ENCODE data around the gene ERCC4.

Gene ERCC4

DNA sequence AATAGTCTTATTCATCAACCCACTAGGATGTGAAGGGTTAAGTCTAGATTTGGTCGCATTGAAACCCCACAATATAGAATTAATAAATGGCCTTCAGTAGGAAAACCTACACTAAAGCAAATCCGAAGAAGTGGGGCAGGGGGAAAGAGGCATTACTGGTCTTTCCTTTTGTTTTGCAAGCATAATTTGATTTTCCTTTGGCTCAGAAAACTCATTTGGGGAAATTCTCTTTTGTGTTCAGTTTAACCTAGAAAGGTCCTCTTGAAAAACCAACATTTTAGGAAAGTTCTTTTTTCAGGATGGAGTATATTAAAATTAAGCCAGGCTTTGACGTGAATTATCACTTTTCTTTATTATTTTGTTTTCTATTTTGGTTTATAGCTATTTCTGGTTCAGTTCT lies 31.7 kb downstream of the ERCC4 start:
- no peak for DNase-seq

DNA sequence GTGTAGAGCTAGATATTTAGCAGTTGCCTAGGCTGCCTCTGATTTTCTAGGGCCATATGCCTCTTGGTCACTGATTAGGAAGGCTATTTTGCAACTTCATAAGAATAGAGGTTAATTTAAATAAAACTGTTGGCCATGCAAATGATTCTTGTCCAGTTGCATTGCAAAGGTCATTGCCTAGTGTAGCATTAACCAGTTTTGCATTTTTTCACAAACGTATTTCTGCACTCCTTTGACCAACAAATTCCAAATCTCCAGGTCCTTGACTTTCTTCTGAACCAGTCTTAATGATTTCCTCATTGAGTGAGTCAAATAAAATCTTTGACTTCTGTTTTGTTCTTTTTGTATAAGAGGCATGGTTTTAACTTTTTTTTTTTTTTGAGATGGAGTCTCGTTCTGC lies 33.5 kb downstream of the ERCC4 start:
- no peak for DNase-seq

- DNase-seq: no peak
Observed at GRCh38 chr16:13956635-13957196, 36.8 kb downstream of the ERCC4 start.

GRCh38 chr16:13957197-13958078 lies 37.5 kb downstream of the ERCC4 start:
- peak; percentile 95 for DNase-seq

GRCh38 chr16:13958474-13958873 lies 38.5 kb downstream of the ERCC4 start:
- no peak for DNase-seq

- no peak for DNase-seq
Observed at GRCh38 chr16:13959626-13960025, 39.7 kb downstream of the ERCC4 start.

GRCh38 chr16:13961099-13961811 lies 41.3 kb downstream of the ERCC4 start:
- no peak for DNase-seq

GRCh38 chr16:13962232-13962631 lies 42.3 kb downstream of the ERCC4 start:
- DNase-seq: no peak

DNA sequence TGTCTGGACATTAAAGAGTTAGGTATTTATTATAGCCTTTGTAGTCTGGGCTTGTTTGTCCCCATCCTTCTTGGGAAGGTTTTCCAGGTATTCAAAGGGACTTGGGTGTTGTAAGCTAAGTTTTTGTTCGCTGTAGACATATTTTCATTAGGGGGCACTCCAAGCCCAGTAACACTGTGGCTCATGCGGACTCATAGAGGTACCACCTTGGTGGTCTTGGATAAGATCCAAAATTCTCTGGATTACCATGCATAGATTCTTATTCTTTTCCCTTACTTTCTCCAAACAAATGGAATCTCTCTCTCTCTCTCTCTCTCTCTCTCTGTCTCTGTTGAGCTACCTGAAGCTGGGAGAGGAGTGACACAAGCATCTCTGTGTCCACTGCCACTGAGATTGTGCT lies 48.9 kb downstream of the ERCC4 start:
- DNase-seq: no peak

DNA sequence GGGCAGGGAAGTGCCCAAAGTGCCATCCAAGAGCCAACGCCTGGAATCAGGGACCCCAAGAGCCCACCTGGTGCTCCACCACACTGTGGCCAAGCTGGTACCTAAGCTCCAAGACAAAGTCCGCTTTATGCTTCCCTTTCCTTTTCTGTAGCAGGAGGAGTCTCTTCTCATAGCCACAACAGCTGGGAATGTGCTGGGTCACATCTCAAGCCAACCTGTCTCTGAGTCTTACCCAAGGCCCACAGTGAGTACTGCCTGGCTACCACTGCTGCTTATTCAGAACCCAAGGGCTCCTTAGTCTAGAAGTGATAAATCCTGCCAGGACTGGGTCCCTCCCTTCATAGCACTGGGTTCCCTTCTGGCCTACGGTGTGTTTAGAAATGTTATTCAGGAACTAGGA lies 49.8 kb downstream of the ERCC4 start:
- no peak for DNase-seq

DNA sequence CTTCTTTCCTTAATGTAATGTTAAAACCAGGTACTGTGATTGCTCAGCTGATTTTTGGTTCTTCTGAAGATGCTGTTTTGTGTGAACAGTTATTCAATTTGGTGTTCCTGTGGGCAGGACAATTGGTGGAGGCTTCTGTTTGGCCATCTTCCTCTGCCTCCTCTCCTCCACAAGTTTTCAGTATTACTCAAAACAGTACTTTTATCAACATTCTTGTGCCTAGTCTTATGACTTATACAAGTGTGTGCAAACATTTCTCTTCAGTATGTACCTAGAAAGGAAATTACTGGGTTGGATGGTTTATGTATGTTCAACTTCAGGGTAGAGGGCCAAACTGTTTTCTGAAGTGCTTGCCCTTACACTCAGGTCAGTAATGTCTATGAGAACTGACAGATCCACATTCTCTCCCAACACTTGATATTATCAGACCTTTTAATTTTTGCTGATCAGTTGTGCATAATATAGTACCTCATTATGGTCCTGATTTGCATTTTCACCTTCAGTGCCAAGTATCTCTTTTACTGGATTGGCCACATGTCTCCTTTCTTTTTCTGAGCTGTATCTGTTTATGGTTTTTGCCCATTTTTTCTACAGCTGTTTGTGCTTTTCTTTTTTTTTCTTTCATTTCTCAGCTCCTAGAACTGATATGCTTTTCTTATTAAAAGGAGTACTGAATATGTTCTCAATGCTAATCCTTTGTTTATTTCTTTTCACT lies 50.9 kb downstream of the ERCC4 start:
- DNase-seq: no peak

DNA sequence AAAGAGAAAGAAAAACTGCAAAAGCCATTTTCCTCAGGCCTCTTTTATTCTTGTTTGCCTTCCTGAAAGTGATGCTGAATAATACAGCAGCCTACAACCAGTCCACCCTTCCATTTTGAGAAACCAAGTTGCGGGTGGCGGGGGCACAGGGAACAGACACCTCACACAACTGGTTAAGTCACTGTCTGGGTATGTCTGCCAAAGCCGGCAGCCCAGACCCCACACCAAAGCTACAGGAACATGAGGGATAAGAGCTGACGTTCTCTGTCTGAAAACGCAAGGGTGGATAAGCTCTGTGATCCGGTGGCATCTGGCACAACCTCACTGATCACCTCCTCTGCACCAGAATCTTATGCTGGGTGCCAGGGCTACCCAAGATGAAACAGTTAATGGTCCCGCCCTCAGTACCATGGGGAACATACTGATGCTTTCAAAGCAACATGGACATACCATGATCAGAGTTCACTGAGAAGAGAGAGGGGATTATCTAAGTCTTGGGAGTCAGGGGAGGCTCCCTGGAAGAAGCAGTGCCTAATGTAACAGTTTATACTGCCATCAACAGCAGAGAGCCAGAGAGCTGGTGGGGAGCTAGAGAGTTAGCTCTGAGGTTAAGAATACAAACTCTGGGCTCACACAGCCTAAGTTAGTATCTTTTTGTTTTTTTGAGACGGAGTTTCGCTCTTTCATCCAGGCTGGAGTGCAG lies 53.5 kb downstream of the ERCC4 start:
- no peak for DNase-seq

DNA sequence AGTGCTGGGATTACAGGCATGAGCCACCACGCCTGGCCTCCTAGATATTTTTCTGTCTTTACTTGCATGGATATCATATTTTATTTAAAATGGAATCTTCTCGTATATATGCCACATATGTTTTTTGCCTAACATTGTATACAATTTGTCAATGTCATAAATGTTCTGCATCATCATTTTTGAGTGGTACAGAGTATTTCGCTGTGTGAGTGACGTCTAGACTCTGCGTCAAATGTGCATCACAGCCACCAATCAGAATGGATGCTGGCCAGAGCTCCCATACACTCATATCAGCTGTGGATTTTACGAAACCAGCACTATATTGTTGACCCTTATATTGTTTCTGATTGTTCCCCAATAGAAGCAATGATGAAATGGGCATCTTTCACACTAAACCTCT lies 57.2 kb downstream of the ERCC4 start:
- no peak for DNase-seq

DNA sequence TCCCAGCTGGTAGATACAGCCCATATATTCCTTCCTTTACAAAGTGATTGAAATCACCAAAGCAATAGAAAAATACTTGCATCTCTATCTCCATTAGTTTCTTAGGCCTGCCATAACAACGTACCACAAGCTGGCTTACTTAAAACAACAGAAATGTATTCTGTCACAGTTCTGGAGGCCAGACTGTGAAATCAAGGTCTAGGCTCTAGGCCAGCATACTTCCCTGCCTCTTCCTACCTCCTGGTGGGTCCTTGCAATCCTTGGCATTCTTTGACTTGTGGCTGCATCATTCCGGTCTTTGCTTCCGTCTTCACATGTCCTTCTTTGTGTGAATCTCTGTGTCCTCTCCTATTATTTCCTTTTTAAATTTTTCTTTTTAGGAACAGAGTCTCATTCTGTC lies 62.5 kb downstream of the ERCC4 start:
- DNase-seq: no peak

GRCh38 chr16:13983625-13984024 lies 63.7 kb downstream of the ERCC4 start:
- no peak for DNase-seq

DNA sequence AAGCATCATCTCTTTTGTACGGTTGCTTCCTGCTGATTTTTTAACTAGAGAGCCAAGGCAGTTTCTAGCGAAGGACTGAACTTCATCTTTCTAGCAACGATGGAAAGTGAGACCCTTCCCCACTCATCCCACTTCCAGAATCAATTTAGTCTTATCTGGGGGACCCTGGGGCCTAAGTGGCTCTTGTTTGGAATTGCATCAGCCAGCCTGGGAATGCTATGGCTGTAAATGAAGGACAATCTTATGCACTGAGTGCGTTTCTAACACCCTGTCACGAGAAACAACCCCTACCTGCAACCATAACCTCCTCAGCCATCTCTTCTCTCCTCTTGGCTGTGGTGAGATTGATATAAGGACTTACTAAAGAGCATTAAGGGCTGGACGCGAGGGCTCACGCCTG lies 64.8 kb downstream of the ERCC4 start:
- DNase-seq: no peak

GRCh38 chr16:13988038-13988437 lies 68.1 kb downstream of the ERCC4 start:
- no peak for DNase-seq

DNA sequence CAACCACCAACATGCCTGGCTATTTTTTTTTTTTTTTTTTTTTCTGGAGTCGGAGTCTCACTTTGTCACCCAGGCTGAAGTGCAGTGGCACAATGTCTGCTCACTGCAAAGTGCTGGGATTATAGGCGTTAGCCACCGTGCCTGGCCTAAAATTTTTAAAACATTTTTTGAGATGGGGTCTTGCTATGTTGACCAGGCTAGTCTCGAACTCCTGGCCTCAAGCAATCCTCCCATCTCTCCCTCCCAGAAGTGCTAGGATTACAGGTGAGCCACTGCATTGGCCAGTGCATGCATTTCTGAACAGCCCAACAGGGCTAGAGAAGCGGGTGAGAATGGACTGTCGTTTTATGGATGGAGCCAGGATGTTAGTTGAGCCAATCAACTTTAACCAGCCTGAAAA lies 72.4 kb downstream of the ERCC4 start:
- no peak for DNase-seq

DNA sequence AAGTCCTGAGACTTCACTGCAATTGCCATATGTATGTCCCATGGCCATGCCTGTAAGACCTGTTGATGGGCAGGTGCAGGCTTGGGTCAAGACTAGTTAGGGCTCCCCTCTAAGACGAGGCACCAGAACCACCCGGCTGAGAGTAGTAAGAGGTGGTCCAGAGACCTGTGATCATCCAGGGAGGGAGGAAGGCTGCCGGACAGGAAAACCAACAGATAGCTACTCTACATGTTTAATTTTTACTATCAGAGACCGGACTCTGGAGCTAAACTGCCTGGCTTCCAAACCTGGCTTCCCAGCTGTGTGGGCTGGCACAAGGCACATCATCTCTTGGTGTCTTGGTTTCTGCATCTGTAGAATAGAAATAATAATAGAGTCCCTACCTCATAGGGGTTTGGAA lies 73.0 kb downstream of the ERCC4 start:
- no peak for DNase-seq

DNA sequence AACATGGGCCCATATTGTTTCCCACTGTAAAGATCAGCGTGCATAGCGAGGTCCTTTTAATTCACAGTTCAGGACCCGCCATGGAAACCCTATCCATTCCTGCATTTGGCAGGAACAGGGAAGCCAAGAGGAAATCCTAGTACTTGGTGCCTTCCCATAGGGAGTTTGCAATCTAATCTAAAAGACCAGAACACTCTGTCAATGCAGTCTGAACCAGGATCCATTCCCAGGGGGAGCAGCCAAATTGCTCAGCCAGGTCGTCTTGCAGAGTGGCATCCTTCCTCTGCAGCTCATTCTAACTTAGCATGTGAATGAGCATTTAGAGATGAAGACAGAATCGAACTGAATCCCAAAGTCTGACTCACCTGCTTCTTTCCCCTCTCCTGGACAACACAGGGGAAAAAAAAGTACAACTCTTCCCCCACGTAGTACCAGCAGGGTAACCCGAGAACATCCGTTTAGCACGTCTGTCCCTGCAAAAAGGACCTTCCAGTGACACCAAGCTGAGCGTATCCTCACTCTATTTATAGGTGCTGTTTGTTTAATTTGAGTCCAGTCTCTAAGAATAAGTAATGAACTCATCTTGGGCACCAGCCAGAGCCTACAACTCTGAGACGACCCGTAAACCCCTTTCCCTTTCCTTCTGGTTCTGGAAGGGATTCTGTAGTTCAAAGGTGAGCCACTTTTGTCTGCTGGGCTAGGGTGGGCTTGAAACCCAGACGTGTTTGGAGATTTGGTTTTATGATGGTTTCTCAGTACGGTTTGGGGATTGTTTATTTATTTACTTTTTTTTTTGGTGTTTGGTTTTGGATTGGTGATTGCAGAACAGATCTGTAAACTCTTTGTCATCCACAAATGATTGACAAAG lies 74.5 kb downstream of the ERCC4 start:
- no peak for DNase-seq

DNA sequence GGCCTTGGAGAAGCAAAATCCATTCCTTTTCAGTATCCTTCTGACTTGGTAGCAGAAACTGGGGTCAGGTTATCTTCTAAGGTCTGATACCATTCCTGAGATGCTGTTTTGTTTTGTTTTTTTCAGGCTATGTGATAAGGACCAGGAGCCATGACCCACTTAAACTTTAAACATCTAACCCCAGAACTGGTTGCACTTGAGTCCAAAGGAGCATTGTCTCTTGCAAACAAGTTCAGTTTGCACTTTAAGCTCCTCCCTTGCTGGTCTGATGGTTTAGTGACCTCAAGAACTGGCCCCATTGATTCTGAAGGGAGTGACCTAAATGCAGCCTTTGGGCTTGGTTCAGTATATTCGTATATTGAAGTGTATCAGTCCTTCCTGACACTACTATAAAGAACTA lies 75.2 kb downstream of the ERCC4 start:
- no peak for DNase-seq

GRCh38 chr16:13996778-13997288 lies 76.9 kb downstream of the ERCC4 start:
- no peak for DNase-seq

Measured in EL (cell line).